Peyer's patch (tissue), 4 donors: ENCODE measurements around the gene LMOD1.

ENCODE experiments used
- CTCF ChIP-seq, 6 experiments: fragments of 450-650 bp in 4 of 6; fragments of 200-600 bp in 2 of 6; sonication (generic) in 1 of 6; IDR thresholded peaks; one replicate each; pipeline ENCODE4 v1.5.1; 2017 to 2019; ENCODE audit warnings: antibody characterized with exemption in 6 of 6, mild to moderate bottlenecking in 3 of 6, moderate library complexity in 1 of 6
- POLR2A ChIP-seq, 2 donors: fragments of 450-650 bp; IDR thresholded peaks; one replicate each; pipeline ENCODE4 v1.5.1; 2017; ENCODE audit warnings: antibody characterized with exemption in 2 of 2, mild to moderate bottlenecking in 2 of 2, moderate library complexity in 2 of 2

GRCh38 chr1:201885531-201886075 is 60.7 kb downstream of the LMOD1 start:
- TF ChIP-seq POLR2A (IDR thresholded peaks at IDR 0.05) (no peak), CTCF (IDR thresholded peaks at IDR 0.05) (no peak)
